GM18867 (cell line): ENCODE data around the gene PDE4D.
"Not testable (repeated sequence)": the region's sequence is repeated elsewhere in the genome, so short reads cannot be mapped to it uniquely, and the experiment has no call there.

ENCODE experiments used
- ATAC-seq: cut with Tn5 transposase; IDR thresholded peaks from one replicate; pipeline ENCODE4 v1.9.1; 2021; ENCODE audit warnings: mild to moderate bottlenecking, moderate library complexity; ENCODE audit not compliant: unreplicated experiment

The PDE4D gene

DNA sequence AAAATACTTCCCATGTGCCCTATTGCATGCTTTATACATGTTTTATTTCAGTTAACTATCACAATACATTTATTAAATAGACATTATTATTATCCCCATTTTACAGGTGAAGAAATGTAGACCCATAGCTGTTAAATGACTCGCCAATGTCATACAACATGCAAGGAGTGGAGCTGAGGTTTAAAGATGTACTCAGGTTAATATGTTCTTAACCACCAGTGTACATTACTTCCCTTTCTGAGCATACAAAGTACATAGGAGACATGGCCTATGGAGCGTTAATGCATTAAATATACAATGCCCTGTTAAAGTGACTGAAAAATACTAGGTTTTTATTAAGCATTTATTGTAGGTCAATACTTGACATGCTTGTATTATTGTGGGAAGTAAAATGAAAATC lies 407.0 kb downstream of the PDE4D start:
- no peak for ATAC-seq

DNA sequence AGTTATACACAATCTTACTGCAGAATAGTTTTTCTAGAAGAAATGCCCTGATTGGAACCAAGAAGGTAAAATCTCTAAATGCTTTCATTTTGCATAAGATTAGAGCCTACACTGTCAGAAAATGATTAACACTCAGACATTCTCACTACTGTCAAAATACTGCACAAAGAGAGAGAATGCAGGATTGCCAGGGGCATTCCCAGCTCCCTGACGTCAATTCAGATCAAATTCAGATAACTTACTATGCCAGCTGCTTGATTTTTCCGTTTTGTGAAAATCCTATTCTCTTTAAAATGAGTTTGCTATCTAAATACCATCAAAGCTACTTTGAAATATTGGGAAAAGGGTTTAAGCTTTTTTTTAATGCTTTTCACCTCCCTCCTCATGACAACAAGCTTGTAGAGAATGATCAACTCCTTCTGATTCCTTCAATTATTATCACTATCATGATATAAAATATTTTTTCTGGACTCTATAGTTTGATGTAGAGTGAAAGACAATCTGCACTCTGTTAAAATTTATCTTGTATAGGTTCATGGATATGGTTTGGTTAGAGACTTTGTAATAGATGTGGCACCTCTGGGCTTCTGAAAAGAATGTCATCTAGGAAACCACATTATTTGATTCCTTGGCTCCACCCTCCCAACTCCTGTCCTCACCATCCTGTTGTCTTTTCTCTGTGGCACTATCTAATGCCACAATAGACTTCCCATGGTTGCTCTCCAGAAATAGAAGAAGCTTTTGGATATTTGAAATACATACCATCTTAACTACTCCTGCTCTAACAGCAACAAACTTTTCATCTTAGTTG lies 407.7 kb downstream of the PDE4D start:
- ATAC-seq = no peak

DNA sequence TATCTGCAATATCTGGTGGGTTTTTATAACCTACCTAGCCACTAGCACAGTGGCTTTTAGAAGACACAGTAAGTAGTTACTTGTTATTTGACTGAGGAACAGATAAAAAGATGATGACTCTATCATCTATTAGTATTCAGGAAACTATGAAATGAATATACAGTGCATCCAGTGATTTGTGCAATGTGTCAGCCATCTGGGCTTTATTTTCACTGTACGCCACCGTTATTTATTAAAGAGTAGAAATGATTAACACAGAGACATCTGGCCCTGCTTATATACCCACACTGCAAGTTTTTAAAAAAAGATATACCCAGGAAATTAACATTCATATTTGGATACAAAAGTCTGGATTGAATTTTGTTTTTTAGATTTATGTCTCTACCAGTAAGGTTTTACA lies 408.4 kb downstream of the PDE4D start:
- no peak for ATAC-seq

DNA sequence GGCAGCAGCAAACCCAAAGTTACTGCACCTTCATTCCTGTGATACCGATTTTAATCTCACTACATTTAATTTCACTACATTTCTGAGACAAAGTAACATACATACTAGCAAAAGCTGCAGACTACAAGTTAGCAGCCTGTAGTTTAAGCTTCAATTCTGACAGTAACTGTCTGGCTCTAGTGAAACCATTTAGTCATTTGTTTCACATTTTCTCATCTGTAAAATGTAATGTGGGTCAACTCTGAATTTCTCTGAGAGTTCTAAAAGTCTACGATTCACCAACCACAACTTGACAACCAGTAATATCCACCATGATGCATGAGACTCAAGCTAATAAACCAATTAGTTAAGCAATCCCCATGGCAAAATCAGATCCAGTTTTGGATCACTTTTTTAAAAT lies 408.9 kb downstream of the PDE4D start:
- ATAC-seq = no peak

DNA sequence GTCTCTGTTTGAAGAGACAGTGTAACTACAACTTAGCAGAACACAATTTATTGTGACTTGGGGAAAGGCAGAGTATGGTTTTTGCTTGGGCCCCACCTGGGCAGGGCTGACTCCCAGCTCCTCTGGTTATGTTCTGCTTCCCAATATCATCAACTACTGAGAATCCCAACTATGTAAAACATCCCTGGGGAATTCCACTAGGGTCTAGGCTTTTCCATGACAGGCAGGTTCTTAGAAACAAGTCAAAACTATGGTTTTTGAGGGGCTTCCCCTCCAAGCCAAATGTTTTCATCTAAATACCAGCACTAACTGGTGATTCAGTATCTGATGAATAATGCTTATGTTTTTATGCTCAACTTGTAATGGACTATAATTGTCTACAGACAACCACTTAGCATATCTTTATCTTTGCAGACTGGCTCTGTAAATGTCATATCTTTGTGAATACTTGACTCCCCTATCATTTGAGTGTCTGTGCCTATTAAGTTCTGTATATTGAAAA lies 409.5 kb downstream of the PDE4D start:
- ATAC-seq = no peak

DNA sequence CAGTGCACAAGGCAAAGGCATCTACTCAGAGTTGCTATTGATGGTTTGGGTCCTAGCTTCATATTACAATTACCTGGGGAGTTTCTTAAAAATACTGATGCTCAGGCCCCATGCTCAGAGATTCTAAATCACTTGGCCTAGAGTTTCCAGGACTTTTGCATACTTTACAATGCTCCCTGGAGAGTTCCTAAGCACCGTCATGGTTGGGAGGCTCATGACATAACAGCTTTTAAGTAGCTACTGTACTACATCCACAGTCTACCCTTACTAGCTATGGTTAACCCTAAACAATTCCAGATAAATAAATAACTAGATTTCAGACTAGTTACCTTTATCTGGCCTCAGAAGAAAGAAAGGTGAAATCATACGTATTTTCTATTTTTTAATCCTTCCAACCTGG lies 414.4 kb downstream of the PDE4D start:
- no peak for ATAC-seq

DNA sequence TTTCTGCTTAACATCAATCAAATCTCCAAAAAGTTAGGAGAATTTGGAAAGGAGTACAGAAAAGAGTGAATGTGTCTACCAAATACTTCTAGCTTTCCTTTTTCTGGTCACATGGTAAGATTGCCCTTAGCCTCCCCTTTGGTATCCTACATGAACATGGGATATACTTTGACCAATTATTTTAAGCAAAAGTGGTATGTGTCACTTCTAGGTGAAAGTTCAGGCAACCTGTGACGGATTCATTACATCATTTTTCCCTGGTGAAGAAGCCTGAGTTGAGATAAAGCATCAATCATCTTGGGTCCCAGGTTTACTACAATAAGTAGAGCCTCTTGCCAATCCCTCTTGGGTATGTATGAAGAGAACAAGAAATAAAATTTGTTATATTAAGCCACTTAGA lies 419.2 kb downstream of the PDE4D start:
- no peak for ATAC-seq

DNA sequence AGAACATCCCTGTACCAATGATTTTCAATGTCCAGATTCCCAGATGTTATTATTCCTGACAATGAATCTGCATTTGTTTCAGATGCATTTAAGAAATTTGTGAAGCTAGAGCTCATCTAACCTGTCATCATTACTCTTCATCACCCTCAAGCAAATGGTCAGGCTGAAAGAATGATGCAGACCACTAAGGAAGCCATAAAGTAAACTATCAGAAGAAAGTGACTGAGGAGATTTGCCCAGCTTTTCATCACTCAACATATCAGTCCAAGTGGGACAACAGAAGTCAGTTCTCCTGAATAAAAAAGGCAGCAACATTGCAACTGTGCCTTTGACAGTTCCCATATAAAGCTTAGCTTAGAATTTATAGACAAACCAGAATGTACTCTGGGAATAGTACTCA lies 419.9 kb downstream of the PDE4D start:
- no peak for ATAC-seq

DNA sequence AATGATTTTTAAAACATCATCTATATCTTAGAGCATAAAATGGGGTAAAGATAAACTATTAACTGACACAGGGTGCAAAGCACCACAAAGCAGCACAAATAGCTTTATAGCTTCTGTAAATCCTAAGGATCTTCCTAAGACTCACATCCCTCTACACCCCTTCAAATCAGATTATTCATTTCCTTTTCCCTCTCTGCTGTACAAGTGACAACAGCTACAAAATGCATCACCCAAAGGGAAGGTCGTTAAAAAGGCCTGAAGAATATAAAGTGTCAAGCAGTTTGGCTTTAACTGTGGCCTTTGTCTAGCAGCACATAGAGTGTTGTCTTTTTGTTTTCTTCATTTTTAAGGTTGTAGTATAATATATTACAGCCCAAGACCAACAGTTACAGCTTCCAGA lies 422.1 kb downstream of the PDE4D start:
- ATAC-seq = no peak

DNA sequence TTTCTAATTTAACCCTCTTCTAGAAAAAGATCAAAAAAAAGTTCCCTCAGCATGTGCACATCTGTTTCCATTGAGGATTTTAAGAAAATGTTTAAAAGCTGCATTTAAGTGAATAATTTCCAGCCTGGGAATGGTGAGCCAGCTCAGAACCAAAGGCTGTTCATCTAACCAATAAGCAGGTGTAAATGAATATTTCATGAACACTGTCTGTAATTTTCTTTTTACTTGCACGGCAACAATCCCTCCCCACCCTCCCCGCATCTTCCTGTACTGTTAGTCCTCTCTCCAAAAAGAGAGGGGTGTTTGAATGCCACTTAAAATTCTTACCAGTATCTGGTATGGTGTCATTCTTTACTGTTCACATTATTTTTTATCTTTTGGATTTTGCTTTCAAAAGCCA lies 425.6 kb downstream of the PDE4D start:
- ATAC-seq = no peak

DNA sequence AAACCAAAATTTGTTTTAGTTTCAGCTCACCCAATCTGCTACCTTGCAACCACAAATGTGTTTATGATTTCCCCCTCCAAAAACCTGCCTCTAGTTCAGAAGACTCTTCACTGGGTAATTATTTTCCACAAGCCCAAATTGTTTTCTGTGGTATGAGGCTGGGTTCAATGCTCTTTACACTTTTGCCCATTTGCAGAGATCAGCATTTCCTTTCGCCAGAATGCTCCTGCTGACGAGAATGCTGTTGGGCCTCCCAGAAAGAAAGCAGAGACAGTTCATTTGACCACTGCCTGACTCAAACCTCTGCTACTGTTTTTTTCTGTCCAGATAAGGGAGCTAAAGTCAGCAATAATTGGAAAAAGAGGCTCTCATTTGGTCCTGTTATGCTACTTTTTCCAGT lies 427.3 kb downstream of the PDE4D start:
- no peak for ATAC-seq

DNA sequence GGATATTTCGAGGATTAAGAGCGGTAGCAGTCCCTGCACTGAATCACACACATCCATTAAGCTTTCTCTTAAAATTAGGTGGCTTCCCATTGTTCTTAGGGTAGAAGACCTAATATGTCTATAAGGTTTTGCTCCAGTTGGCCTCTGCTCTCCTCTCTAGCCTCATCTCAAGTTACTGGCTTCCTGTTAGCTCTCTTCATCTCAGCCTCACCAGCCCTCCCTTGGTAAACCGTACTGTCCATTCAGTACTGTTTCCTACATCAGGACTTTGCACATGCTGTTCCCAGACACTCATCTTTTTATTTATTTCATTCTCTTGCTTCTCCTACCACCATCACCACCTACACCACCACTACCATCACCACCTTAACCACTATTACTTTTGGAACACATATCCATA lies 428.6 kb downstream of the PDE4D start:
- ATAC-seq = no peak

DNA sequence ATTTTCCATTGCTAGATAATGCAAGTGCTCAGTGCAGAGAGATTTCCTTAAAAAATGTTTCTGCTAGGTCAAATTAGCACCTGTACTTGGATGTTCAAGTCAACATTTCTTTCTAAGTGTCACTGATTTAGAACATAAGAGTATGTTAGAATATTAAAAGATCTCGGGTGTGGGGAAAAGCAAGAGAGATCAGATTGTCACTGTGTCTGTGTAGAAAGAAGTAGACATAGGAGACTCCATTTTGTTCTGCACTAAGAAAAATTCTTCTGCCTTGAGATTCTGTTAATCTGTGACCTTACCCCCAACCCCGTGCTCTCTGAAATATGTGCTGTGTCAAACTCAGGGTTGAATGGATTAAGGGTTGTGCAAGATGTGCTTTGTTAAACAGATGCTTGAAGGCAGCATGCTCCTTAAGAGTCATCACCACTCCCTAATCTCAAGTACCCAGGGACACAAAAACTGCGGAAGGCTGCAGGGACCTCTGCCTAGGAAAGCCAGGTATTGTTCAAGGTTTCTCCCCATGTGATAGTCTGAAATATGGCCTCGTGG lies 429.8 kb downstream of the PDE4D start:
- ATAC-seq = not testable (repeated sequence)

DNA sequence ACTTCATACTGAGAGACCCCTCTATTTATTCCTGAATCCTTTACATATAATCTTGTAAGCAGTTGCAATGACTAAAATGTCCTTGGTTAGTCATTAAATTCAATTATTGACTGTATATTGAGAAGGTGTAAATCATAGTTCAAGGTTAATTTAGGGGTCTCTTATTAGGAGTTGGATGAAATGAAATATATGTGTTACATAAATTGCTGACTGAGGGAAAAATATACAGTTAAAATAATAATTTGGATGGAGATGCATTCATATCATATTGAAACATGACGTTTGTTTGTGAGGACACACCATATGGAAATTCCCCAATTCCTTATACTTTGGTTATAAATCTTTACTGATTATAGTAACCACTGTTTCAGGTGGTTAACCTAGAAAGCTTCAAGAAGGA lies 430.6 kb downstream of the PDE4D start:
- ATAC-seq = no peak

DNA sequence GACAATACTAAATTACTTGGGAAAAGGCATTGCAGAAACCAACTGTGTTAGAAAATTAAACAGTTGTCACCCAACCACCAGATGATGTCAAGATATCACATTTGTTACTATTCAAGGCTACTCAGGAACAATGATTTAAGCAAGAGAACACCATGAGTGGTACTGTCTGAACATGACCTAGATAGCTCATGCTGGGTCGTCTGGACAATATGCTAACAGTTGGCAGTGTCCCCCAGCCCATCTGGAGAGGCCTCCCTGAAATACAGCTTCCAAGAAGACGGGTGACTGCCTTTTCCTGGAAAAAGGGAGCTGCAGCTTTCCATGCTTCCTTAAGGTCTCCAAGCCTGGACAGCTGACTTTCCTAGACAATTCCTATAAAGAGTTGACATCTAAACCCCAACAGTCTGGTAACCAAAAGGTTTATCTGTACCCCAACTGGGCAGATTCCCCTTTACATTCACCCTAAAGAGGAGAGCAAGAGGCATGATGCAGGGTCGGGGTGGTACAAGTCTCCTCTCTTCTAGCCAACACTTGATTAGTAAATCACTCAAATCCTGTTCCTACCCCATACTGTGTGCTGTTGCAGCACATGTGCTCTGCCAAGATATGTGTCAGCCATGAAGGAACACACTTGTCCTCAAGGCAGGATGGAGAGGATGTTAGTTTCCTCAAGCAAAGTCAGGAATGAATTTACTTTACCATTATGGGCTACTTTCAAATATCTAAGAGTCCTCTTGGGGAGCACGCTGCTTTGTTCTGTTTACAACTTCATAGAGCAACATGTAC lies 433.0 kb downstream of the PDE4D start:
- ATAC-seq = no peak

DNA sequence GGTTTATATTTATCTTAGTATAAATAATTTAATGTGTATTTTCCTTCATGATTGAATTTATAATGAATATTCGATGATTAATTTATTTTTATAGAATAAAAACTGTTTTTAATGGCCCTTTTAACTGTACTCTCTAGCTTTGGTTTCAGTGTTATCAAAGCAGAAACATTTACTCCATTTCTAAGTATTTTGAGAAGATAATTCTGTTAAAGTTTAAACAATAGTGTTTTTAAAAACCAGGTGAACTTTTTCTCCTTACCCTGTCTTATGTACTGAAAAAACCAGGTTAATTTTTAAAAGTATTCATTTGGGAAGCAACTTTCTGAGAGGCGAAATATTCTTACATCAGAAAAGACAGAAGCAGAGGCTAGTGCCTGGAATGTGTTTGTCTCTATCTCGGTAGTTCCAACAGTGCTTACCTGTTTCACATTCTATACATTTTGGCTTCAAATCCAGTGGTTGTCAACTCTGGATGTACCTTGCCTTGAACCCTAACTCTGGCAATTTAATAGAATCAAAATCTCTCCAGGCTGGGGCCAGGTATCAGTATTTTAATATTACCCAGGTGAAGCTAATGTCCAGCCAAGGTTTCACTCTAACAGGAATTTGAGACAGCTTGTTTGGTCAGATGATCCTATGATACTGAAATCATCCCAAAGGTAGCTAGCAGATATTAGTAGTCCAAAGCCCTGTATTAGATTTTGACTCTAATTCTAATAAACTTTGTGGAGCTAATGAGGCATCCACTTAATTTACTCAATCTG lies 434.4 kb downstream of the PDE4D start:
- ATAC-seq = no peak

DNA sequence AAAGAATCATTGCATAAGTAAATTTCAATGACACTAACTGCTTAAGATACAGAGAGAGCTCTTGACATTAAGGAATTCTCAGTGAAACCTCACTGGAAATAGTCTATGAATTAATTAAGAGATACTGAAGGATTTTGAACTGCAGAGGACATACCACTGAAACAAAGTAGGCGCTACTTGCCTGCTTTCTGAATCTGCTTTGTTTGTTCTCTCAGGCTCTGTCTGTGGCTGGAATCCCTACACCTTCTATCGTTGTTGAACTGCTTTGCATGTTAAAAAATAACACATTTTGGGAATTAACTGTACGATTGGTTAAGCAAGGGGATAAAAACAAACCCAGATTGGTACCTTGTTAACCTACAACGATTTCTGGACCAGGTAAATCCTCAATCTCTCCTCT lies 435.2 kb downstream of the PDE4D start:
- no peak for ATAC-seq

DNA sequence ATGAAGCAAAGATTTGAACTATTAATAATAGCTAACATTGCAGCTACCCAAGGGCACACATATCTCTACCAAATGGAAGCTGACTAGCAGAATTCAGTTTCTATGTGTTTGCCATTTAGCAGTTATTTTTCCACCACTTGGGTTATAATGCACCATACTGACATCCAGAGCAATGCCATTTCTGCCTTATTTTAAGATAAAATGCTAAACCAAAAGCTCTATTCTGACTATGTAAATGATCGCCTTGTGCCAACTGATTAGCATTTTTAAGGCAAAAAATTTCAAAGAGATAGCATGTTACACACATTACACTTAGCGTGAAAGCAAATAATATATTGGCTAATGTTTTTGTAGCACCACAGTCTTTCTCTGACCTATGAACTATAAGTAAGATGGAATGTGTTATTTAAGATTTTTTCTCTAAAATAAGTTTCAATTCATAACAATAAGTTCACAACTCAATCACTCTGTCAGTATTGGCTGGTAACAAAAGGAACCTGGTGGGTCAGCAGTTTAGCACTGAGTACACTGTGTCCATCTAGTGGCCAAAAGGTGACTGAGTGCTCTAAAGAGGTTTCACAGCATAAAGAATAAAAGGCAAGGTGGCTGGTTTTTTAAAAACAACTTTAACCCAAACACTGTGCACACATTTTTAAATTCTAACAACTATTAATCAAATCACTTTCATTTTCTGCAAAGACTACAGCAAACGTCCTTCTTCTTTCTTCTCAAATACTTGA lies 443.5 kb downstream of the PDE4D start:
- peak; percentile 39 for ATAC-seq

DNA sequence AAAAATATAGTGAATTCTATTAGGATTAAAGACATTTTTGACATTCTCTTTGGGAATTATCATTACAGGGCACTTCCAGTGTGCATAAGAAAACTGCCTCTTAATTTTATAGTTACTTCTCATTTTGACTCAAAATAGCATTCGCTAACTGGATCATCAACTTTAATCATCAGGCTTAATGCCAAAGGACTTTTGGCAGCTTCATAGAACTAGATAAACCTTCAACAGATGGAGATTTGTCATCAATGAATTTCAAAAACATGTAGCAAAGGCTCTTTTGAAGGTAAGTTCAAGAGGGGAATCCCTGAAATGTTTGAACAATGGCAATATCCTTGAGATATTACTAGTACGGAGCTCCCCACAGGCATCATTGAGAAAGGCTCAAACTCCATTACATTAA lies 447.2 kb downstream of the PDE4D start:
- ATAC-seq = no peak

DNA sequence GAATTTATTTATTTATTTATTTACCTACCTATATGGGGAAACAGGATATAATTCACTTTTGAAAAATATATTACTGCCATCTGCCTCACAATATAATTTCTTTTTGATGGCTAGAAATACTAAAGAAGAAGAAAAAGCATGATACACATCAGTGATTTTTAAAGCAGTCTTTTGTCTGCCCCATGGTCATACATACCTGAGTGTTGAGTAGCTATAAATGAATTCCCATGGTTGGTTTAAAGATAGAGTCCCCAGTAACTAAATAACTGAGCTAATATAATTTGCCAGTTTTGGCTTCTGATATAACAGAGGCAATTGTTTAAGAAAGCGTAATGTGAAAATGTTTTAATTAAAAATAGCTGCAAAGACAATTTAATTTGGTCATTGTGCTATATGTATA lies 447.8 kb downstream of the PDE4D start:
- ATAC-seq = no peak

DNA sequence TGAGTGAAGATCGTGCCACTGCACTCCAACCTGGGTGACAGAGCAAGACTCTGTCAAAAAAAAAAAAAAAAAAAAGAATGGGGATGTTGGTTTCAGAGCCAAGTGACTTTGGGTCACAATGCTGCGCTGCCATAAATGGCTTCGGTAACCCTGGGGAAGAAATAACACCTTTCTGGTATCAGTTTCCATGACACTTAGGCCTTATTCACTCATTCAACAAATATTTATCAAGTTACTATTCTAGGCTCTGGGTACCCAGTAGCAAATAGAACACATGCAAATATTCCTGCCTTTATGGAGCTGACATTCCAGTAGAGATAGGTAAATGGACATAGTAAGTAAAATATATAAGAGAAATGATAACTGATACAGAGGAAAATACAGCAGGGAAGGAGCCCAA lies 454.2 kb downstream of the PDE4D start:
- peak; percentile 45 for ATAC-seq
